ENCODE results near the gene DYNLT1. TPM values are rescaled to one million over a fixed set of nuclear protein-coding genes. Genes with fewer than 3 reads are reported as not detected.
"Not testable (repeated sequence)": the region's sequence is repeated elsewhere in the genome, so short reads cannot be mapped to it uniquely, and the experiment has no call there.

The DYNLT1 gene
- polyA plus RNA-seq, 6 donors from 2014 or later, result 29.6 to 66.7 (median 39.1) TPM

DNA sequence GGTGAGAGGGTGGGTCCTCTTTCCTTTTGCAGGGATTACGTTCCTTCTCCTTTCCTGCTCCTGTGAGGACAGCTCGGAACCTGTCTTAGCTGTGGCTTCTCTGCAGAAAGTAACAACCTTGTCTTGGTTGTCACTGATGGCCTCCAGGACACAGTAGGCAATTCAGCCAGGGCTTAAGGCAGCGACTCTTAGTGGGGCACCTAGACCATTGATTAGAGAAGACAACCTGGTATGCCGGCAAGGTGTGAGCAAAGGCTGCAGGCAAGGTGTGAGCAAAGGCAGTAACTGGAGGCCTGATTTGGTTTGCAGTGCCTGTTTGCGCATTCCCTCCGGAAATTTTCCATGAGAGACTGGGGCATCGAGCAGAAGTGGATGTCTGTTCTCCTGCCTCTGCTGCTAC lies 37.6 kb downstream of the DYNLT1 start:
- no peak for DNase-seq
- Mint-ChIP-seq H3K36me3 (peaks cover 4 to 20% of the 10 kb centered on the region in 2 donors), H3K4me1 (peaks cover 0 to 5% (median 3%) of the 10 kb centered on the region in 3 donors), H3K27me3 (no peaks in the 10 kb centered on the region), H3K9me3 (no peaks in the 10 kb centered on the region), H3K27ac (peak overlapping the region in 1 of 6 donors; percentile 28), H3K4me3 (no peak overlapping the region)
- no peak for ATAC-seq (ENCODE audit: low read depth in 2 of 2)

DNA sequence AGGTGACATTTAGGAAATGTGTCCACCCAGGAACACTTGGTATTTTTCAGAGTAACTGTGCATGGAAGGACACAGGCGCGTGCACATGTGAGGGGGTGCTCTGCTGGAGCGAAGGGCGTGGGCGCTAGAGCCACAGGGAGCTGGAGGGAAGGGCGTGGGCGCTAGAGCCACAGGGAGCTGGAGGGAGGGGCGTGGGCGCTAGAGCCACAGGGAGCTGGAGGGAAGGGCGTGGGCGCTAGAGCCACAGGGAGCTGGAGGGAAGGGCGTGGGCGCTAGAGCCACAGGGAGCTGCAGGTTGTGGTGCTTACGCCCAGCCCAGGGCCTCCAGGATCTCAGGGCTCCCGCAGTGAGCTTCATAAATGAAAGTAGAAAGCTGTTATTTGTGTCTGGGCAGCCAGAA lies 38.5 kb downstream of the DYNLT1 start:
- not testable (repeated sequence) for DNase-seq; H3K27me3 Mint-ChIP-seq; ATAC-seq (ENCODE audit: low read depth in 2 of 2); H3K4me1 Mint-ChIP-seq; H3K27ac Mint-ChIP-seq; H3K4me3 Mint-ChIP-seq; H3K9me3 Mint-ChIP-seq
- H3K36me3 Mint-ChIP-seq, result peaks cover 4 to 20% of the 10 kb centered on the region in 2 donors

DNA sequence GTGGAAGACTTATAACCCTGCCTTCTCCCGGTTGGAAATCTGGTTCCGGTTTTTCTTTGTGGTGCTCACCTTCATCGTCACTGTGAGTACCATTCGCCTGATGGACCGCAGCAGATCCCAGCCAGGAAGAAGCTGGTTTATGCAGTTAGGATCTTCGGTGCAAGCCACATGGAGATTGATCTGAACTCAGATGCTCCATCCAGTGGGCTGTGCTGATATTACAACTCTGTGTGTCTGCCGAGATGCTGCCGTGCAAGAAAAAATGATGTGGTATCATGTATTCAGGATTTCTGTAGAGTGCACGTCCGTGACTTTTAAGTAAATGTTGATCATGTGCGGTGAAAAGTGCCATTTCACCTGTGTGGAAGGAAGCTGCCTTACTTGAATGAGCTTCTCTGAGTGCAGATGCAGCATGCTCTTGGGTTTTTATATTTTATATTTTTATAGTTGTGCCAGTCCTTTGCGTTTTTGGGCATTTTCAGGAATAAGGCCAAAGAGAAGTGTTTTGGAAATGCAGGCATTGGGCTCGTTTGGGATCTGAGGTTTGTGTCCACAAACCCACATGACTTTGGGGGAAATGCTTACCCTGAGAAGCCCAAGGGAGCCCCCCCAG lies 39.2 kb downstream of the DYNLT1 start:
- Mint-ChIP-seq H3K4me3 (no peak overlapping the region), H3K4me1 (peaks cover 0 to 5% (median 3%) of the 10 kb centered on the region in 3 donors), H3K27me3 (no peaks in the 10 kb centered on the region), H3K27ac (no peak overlapping the region), H3K9me3 (no peaks in the 10 kb centered on the region), H3K36me3 (peaks cover 4 to 20% of the 10 kb centered on the region in 2 donors)
- peak; percentile 38 for DNase-seq
- peak in 1 of 2 donors; percentile 43 for ATAC-seq (ENCODE audit: low read depth in 2 of 2)

DNA sequence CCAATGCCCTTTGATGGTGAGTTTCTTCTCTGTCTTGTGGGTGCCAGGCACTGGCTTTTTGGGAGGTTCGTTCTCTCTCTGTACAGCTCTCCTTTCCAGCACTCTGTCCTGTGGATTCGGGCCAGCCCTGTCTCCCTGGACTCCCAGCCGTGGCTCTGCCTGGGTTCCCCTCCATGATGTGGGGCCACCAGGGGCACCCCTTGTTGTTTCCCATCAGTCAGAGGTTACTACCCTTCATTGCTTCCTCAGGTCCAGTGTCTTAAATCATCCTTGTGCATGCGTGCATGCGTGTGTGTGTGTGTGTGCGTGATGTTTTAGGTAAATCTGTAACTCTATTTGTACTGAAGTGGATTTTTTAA lies 40.5 kb downstream of the DYNLT1 start:
- H3K9me3 Mint-ChIP-seq, result no peaks in the 10 kb centered on the region
- DNase-seq (no peak), ATAC-seq (ENCODE audit: low read depth in 2 of 2) (no peak)
- H3K4me3 Mint-ChIP-seq, result no peak overlapping the region
- peak overlapping the region in 1 of 6 donors; percentile 17 for H3K27ac Mint-ChIP-seq
- peaks cover 0 to 5% (median 3%) of the 10 kb centered on the region in 3 donors for H3K4me1 Mint-ChIP-seq
- H3K36me3 Mint-ChIP-seq, result peaks cover 4 to 27% of the 10 kb centered on the region in 2 donors
- no peaks in the 10 kb centered on the region for H3K27me3 Mint-ChIP-seq

DNA sequence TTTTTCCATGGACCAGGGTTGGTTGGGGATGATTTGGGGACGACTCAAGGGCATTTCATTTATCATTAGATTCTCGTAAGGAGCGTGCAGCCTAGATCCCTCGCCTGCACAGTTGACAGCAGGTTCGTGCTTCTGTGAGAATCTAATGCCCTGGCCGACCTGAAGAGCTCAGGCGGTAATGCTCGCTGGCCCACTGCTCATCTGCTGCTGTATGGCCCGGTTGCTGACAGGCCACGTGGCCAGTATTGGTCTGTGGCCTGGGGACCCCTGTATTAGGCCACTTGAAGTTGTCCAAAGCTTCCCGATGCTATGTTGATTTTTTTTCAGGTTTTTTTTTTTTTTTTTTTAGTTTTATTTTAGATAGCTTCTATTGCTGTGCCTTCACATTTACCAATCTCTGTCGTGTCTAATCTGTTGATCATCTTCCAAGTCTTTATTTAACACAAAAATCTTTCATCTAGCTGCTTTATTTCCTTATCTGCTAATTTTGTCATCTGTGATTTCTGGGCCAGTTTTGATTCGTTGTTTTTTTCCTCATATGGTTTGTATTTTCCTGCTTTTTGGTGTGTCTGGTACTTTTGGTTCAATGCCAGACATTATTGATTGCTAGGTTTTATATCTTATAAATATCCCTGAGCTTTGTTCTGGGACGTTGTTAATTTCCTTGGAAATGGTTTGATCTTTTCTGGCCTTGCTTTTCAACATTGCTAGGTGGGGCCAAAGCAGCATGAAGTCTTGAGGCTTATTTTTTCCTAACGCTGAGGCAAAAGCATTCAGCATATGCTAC lies 41.1 kb downstream of the DYNLT1 start:
- peaks cover 0 to 5% (median 3%) of the 10 kb centered on the region in 3 donors for H3K4me1 Mint-ChIP-seq
- no peaks in the 10 kb centered on the region for H3K27me3 Mint-ChIP-seq
- ATAC-seq (ENCODE audit: low read depth in 2 of 2) (no peak), DNase-seq (no peak)
- peak overlapping the region in 1 of 6 donors; percentile 17 for H3K27ac Mint-ChIP-seq
- peaks cover 2 to 27% of the 10 kb centered on the region in 2 donors for H3K36me3 Mint-ChIP-seq
- no peaks in the 10 kb centered on the region for H3K9me3 Mint-ChIP-seq
- H3K4me3 Mint-ChIP-seq, result no peak overlapping the region

DNA sequence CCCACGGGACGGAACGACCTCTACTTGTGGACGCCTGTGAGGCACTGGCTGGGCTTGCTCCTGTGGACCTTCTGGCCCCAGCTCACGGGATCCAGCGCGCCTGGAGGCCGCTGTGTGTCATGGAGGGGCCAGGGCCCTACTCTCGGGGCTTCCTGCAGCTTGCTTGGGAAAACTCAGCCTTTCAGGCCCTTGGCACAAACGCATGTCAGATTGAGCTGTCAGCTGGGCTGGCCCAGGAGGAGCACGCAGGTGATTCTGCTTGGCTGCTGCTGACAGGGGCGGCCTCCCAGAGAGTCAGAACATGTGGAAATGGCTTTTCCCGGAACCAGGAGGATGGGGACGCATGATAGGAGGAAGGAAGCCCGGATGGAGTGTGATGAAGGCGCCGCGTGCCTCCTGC lies 44.9 kb downstream of the DYNLT1 start:
- Mint-ChIP-seq H3K27me3 (no peaks in the 10 kb centered on the region), H3K27ac (no peak overlapping the region), H3K9me3 (no peaks in the 10 kb centered on the region), H3K4me1 (peaks cover 11 to 13% (median 12%) of the 10 kb centered on the region in 3 donors), H3K36me3 (peaks cover 0 to 30% of the 10 kb centered on the region in 2 donors), H3K4me3 (no peak overlapping the region)
- ATAC-seq (ENCODE audit: low read depth in 2 of 2) (no peak), DNase-seq (no peak)

DNA sequence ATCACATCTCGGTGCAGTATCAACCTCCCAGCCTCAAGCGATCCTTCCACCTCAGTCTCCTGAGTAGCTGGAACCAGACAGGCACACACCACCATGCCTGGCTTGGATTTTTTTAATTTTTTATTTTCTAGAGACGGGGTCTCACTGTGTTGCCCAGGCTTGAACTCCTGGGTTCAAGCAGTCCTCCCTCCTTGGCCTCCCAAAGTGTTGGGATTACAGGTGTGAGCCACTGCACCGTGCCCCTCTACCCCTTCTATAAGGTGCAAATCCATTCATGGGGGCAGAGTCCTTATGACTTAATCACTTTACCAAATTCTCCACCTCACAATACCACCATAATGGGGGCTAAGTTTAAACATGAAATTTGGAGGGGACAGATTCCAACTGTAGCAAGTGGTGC lies 47.0 kb downstream of the DYNLT1 start:
- Mint-ChIP-seq H3K9me3 (no peaks in the 10 kb centered on the region), H3K4me1 (peaks cover 8 to 12% (median 8%) of the 10 kb centered on the region in 3 donors), H3K4me3 (no peak overlapping the region), H3K27ac (peak overlapping the region in 2 of 6 donors; percentile 12 to 63), H3K27me3 (no peaks in the 10 kb centered on the region), H3K36me3 (peaks cover 0 to 16% of the 10 kb centered on the region in 2 donors)
- no peak for DNase-seq
- ATAC-seq (ENCODE audit: low read depth in 2 of 2), result no peak

DNA sequence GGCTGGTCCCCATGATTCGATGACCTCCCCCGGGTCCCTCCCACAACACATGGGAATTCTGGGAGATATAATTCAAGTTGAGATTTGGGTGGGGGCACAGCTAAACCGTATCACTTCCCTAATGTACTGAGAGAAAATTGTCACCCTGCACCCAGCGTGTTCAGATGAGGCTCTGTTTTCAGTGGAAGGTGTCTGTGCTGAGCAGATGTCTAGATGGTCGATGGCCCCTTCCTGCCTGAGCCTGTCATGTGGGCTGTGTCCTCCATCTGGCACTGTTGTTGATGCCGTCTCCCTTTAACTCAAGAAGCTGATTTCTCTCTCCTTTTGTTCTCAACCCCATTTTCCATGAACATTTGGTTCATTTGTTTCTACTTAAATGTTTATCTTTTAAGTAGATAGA lies 47.7 kb downstream of the DYNLT1 start:
- ATAC-seq (ENCODE audit: low read depth in 2 of 2), result peak; percentile 62 to 66
- no peaks in the 10 kb centered on the region for H3K9me3 Mint-ChIP-seq
- H3K4me1 Mint-ChIP-seq, result peaks cover 8 to 12% (median 8%) of the 10 kb centered on the region in 3 donors
- no peaks in the 10 kb centered on the region for H3K27me3 Mint-ChIP-seq
- peak overlapping the region in 1 of 8 donors; percentile 35 for H3K4me3 Mint-ChIP-seq
- peak overlapping the region in 2 of 6 donors; percentile 32 to 37 for H3K27ac Mint-ChIP-seq
- DNase-seq, result no peak
- H3K36me3 Mint-ChIP-seq, result peaks cover 3 to 15% of the 10 kb centered on the region in 2 donors

DNA sequence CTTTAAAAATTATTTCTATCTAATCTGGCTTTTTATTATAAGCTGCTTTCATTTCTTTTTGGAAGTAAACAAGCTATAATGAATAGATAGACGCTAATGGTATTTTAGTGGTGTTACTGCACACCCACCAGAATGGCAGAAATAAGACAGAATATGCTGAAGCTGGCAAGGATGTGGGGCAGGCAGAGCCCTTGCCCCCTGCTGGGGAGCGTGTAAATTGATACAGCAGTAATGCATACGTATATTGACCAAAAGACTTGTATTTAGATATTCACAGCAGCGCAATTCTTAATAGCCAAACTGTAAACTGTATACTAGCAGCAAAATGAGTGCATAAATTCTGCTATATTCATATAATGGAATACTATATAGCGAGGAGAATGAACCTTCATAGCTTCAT lies 49.3 kb downstream of the DYNLT1 start:
- ATAC-seq (ENCODE audit: low read depth in 2 of 2), result peak in 1 of 2 donors; percentile 44

DNA sequence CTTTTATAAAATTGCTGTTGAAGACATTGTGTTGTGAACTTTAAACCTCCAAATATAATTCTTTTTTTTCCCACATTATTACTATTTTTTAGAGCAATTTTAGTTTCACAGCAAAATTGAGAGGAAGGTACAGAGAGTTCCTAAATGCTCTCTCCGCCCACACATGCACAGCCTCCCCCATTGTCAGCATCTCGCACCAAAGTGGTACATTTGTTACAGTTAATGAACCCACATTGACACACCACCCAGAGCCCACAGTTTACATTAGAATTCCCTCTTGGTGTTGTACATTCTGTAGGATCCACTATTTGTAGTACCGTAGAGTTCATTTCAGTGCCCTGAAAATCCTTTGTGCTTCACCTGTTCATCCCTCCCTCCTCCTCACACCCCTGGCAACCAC lies 50.9 kb downstream of the DYNLT1 start:
- H3K4me3 Mint-ChIP-seq, result no peak overlapping the region
- no peaks in the 10 kb centered on the region for H3K9me3 Mint-ChIP-seq
- H3K4me1 Mint-ChIP-seq, result peaks cover 8 to 12% (median 8%) of the 10 kb centered on the region in 3 donors
- no peak overlapping the region for H3K27ac Mint-ChIP-seq
- peaks cover 20 to 27% of the 10 kb centered on the region in 2 donors for H3K36me3 Mint-ChIP-seq
- ATAC-seq (ENCODE audit: low read depth in 2 of 2) (no peak), DNase-seq (no peak)
- no peaks in the 10 kb centered on the region for H3K27me3 Mint-ChIP-seq

More for the DNA sequence above, 49.3 kb downstream of the DYNLT1 start:
- Mint-ChIP-seq H3K9me3 (no peaks in the 10 kb centered on the region), H3K36me3 (peaks cover 10 to 27% of the 10 kb centered on the region in 2 donors), H3K27ac (peak overlapping the region in 1 of 6 donors; percentile 38), H3K4me3 (no peak overlapping the region), H3K4me1 (peaks cover 8 to 12% (median 8%) of the 10 kb centered on the region in 3 donors), H3K27me3 (no peaks in the 10 kb centered on the region)
- peak; percentile 18 for DNase-seq

DNA sequence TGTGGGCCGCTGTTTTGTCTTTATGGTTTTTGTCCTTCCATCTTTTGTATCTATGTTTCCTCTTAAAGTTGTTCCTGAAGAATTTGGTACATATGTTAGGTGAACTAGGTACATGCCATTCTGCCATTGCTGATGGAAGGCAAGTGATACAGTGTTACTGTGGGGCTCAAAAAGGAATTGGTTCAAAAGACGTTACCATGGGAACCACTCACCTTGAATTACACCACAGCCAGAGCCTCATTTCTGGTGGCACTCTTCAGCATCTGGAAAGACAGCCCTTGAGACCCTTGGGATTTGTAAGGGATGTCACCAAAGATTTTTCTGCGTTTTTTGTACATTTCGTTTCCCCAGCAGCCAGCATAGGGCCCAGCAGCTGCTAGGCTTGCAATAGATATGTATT lies 52.7 kb downstream of the DYNLT1 start:
- DNase-seq (no peak), ATAC-seq (ENCODE audit: low read depth in 2 of 2) (no peak)
- no peaks in the 10 kb centered on the region for H3K9me3 Mint-ChIP-seq
- H3K27ac Mint-ChIP-seq, result peak overlapping the region in 1 of 6 donors; percentile 37
- H3K36me3 Mint-ChIP-seq, result peaks cover 21 to 33% of the 10 kb centered on the region in 2 donors
- H3K4me3 Mint-ChIP-seq, result no peak overlapping the region
- peaks cover 5 to 9% (median 7%) of the 10 kb centered on the region in 3 donors for H3K4me1 Mint-ChIP-seq
- no peaks in the 10 kb centered on the region for H3K27me3 Mint-ChIP-seq

DNA sequence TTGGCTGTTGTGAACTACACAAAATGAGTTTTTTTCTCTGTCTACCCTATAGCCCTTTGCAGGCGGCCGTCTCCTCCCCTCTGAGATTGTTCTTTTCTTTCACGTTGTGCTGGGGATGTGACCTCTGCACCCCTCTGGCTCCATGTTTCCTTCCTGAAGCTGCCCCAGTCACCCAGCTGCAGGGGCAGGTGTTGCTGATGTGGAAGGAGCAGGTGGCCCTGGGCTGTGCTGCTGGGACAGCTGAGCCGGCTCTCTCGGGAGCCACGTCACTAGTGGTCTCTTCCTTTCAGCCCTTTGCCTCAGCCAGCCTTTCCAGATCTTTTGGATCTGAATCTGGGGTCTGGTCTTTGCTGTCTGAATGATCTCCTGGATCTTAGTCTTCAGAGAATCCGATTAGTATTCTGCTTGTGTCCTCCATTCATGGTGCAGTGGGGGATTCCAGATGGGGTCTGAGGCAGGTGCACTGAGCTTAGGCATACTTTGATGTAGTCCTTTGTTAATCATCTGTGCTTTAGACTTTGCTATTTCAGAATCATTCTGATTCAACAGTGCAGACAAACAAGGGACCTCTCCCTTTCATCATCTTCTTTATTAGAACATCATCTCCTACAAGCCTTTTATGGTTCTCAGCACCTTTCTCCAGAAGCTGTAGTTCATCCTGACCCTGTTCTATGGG lies 53.3 kb downstream of the DYNLT1 start:
- Mint-ChIP-seq H3K27me3 (no peaks in the 10 kb centered on the region), H3K9me3 (no peaks in the 10 kb centered on the region), H3K27ac (peak overlapping the region in 2 of 6 donors; percentile 7 to 37), H3K4me1 (peaks cover 0 to 3% (median 1%) of the 10 kb centered on the region in 3 donors), H3K36me3 (peaks cover 22 to 39% of the 10 kb centered on the region in 2 donors), H3K4me3 (no peak overlapping the region)
- DNase-seq (no peak), ATAC-seq (ENCODE audit: low read depth in 2 of 2) (no peak)

DNA sequence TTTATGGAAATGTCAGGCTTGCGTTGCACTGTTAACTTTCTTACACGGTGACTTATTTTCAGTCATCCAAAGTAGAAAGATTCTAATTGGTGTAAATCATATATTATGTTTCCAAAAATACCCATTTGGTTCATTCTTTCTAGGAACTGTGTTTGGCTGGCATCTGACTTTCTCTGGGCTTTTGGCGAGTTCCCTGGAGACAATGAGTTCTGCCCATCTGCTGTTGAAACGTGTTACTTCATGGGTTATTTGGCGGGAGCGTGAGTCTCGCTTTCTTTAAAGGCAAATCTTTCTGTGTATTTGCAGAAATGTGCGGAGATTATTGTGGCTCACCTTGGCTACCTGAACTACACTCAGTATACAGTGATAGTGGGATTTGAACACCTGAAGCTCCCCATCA lies 55.2 kb downstream of the DYNLT1 start:
- no peak overlapping the region for H3K4me3 Mint-ChIP-seq
- ATAC-seq (ENCODE audit: low read depth in 2 of 2), result no peak
- H3K36me3 Mint-ChIP-seq, result peaks cover 35 to 45% of the 10 kb centered on the region in 2 donors
- no peaks in the 10 kb centered on the region for H3K9me3 Mint-ChIP-seq
- no peaks in the 10 kb centered on the region for H3K4me1 Mint-ChIP-seq
- H3K27me3 Mint-ChIP-seq, result no peaks in the 10 kb centered on the region
- DNase-seq, result no peak
- peak overlapping the region in 1 of 6 donors; percentile 42 for H3K27ac Mint-ChIP-seq

Data from naive B cell (primary cell).